Neural crest cell (in vitro differentiated cells): ENCODE data around the gene EMC6. TPM values are rescaled to one million over a fixed set of nuclear protein-coding genes. Genes with fewer than 3 reads are reported as not detected.

Source experiments
- DNase-seq: peaks from one replicate; pipeline ENCODE4 v3.0.0; 2021; ENCODE audit warnings: low read depth, mixed read lengths, low spot score
- H3K27ac Mint-ChIP-seq: one replicate; pipeline ENCODE4 v1.8.0; 2021; ENCODE audit warnings: mild to moderate bottlenecking, mixed read lengths; ENCODE audit not compliant: unreplicated experiment
- H3K27me3 Mint-ChIP-seq: 2 replicates; pipeline ENCODE4 v1.8.0; 2021; ENCODE audit warnings: low read depth, mild to moderate bottlenecking, mixed read lengths
- H3K36me3 Mint-ChIP-seq: 2 replicates; pipeline ENCODE4 v1.8.0; 2021; ENCODE audit warnings: low read depth, mild to moderate bottlenecking, mixed read lengths
- H3K4me1 Mint-ChIP-seq: 2 replicates; pipeline ENCODE4 v1.8.0; 2021; ENCODE audit warnings: mixed read lengths
- H3K4me3 Mint-ChIP-seq: one replicate; pipeline ENCODE4 v1.8.0; 2021; ENCODE audit warnings: mild to moderate bottlenecking, mixed read lengths
- H3K9me3 Mint-ChIP-seq: 2 replicates; pipeline ENCODE4 v1.8.0; 2021; ENCODE audit warnings: mixed read lengths
- CTCF ChIP-seq: fragments of 200-600 bp; sonication (generic); conservative IDR thresholded peaks from 2 replicates; pipeline ENCODE4 v1.5.0; 2021; ENCODE audit warnings: antibody characterized with exemption, mild to moderate bottlenecking
- total RNA-seq: library from RNA; stranded (reverse); gene quantifications from 2 replicates; pipeline ENCODE4 v1.2.1, GENCODE V29; 2021

The EMC6 gene
- total RNA-seq, 1 donor from 2014 or later, result 53.4 TPM

- Mint-ChIP-seq H3K4me1 (peaks cover 7% of the 10 kb centered on the region), H3K27me3 (peaks cover 2% of the 10 kb centered on the region), H3K27ac (no peak overlapping the region), H3K36me3 (no peaks in the 10 kb centered on the region), H3K4me3 (no peak overlapping the region), H3K9me3 (no peaks in the 10 kb centered on the region)
- TF ChIP-seq CTCF, result no peak
- no peak for DNase-seq
Measured at GRCh38 chr17:3678095-3678820, 9.6 kb downstream of the EMC6 start.

DNA sequence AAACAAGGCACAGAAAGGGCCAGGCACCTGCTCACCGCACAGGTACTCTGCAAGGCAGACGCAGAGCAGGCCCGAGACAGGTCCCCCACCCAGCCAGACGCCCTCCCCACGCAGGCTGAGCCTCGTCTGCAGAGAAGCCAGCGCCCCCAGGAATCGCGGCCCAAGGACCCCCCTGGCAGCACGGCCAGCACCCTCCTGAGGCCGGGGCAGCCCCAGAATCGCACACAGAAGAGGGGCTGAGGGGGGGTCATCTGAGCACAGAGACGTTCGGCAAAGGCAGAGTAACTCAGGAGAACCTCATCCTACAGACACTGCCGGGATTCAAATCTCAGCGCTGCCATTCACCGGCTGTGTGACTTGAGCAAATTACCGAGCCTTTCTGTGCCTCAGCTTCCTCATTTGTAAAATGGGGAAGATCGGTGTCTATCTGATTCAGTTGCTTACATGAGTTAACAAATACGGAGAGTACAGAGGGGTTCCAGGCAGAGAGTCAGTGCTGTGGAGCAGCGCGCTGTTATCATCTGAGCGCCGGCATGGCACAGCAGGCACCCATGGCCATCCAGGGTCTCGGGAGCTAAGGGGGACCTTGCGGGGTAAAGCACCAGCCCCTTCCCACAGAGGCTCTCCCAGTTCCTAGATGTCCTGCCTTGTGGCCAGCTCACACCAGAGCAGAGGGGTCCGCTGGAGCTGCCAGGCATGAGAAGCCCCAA lies 10.4 kb downstream of the EMC6 start:
- no peak for DNase-seq
- H3K4me3 Mint-ChIP-seq, result no peak overlapping the region
- TF ChIP-seq CTCF, result no peak
- H3K4me1 Mint-ChIP-seq, result peaks cover 7% of the 10 kb centered on the region
- H3K36me3 Mint-ChIP-seq, result no peaks in the 10 kb centered on the region
- peaks cover 2% of the 10 kb centered on the region for H3K27me3 Mint-ChIP-seq
- no peaks in the 10 kb centered on the region for H3K9me3 Mint-ChIP-seq
- H3K27ac Mint-ChIP-seq, result no peak overlapping the region

DNA sequence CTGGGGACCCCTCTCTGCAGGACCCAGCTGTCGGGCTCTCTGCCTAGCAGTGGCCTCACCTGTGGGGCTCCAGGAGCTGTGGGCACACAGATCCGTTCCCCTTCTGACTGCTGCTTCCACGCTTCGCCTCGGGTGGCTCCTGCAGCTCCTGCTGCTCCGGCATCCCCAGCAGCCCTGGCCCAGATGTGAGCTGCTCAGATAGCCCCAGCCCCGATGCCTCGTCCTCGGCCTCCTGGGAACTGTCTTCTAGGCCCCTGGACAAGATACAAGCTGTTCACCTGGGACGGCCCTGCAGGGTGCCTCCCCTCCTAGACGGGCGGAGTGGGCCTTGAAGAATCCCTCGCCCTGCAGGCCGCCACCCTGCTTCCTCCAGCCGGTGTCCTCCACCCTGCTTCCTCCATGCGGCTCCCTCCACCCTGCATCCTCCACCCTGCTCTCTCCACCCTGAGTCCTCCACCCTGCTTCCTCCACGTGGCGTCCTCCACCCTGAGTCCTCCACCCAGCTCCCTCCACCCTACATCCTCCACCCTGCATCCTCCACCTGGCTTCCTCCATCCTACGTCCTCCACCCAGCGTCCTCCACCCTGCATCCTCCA lies 11.0 kb downstream of the EMC6 start:
- peaks cover 3% of the 10 kb centered on the region for H3K4me1 Mint-ChIP-seq

DNA sequence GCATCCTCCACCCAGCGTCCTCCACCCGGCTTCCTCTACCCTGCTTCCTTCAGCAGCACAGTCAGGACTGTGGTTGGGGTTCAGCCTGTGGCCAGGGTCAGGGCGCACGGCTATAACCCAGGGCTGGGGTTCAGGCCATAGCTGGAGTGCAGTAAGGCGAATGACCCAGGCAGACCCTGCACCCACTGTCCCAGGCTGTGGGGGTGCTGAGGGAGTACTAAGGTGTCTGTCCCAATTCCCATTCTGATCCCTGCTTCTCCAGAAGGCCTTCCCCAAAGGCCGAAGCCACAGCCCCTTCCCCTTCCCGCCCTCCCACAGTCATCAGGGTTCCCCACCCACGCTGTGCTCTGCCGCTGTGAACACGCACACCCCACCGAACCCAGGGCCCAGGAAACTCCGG lies 12.4 kb downstream of the EMC6 start:
- Mint-ChIP-seq H3K4me1 (no peaks in the 10 kb centered on the region), H3K27ac (no peak overlapping the region), H3K36me3 (no peaks in the 10 kb centered on the region), H3K4me3 (no peak overlapping the region), H3K27me3 (peaks cover 2% of the 10 kb centered on the region), H3K9me3 (no peaks in the 10 kb centered on the region)
- no peak for DNase-seq
- TF ChIP-seq CTCF, result no peak

More for the DNA sequence above, 11.0 kb downstream of the EMC6 start:
- H3K27ac Mint-ChIP-seq, result no peak overlapping the region
- TF ChIP-seq CTCF, result no peak
- no peaks in the 10 kb centered on the region for H3K9me3 Mint-ChIP-seq
- H3K27me3 Mint-ChIP-seq, result peaks cover 2% of the 10 kb centered on the region
- DNase-seq, result no peak
- H3K4me3 Mint-ChIP-seq, result no peak overlapping the region
- no peaks in the 10 kb centered on the region for H3K36me3 Mint-ChIP-seq

- H3K27ac Mint-ChIP-seq, result no peak overlapping the region
- no peaks in the 10 kb centered on the region for H3K36me3 Mint-ChIP-seq
- no peak for TF ChIP-seq CTCF
- H3K4me1 Mint-ChIP-seq, result no peaks in the 10 kb centered on the region
- DNase-seq, result no peak
- H3K9me3 Mint-ChIP-seq, result no peaks in the 10 kb centered on the region
- peaks cover 2% of the 10 kb centered on the region for H3K27me3 Mint-ChIP-seq
- H3K4me3 Mint-ChIP-seq, result no peak overlapping the region
Measured at GRCh38 chr17:3681565-3681964, 13.0 kb downstream of the EMC6 start.
